ENCODE results near the gene TENM4.

GRCh38 chr11:79263001-79263400 is 177.8 kb downstream of the TENM4 start:
- no peak for TF ChIP-seq CTCF (IDR thresholded peaks at IDR 0.05)
- TF ChIP-seq POLR2A (IDR thresholded peaks at IDR 0.05), result no peak
- TF ChIP-seq POLR2AphosphoS5 (IDR thresholded peaks at IDR 0.05), result no peak
